Neural cell (in vitro differentiated cells): ENCODE results near the gene NRN1. TPM values are rescaled to one million over a fixed set of nuclear protein-coding genes. Genes with fewer than 3 reads are reported as not detected.

Experiments used
- H2AFZ ChIP-seq: fragments of 200-600, 300-800 bp; sonication (generic), shearing (Covaris generic); 2 replicates; pipeline ENCODE4 v1.6.0; 2014; ENCODE audit warnings: low read depth, mild to moderate bottlenecking, antibody characterized with exemption, low read length, moderate library complexity
- H3F3A ChIP-seq: fragments of 200-600 bp; shearing (Covaris generic); 2 replicates; pipeline ENCODE4 v1.6.1; 2016; ENCODE audit warnings: mild to moderate bottlenecking, moderate library complexity, mixed read lengths, antibody characterized with exemption, low read length; ENCODE audit not compliant: insufficient read depth, poor library complexity, severe bottlenecking
- H3K27ac ChIP-seq: fragments of 200-600, 300-800 bp; sonication (generic), shearing (Covaris generic); 2 replicates; pipeline ENCODE4 v1.5.1; 2014; ENCODE audit warnings: mild to moderate bottlenecking, low read length, moderate library complexity
- H3K27me3 ChIP-seq: fragments of 300-800, 200-600 bp; sonication (generic), shearing (Covaris generic); 2 replicates; pipeline ENCODE4 v1.6.0; 2014; ENCODE audit warnings: mild to moderate bottlenecking, low read depth, low read length, moderate library complexity; ENCODE audit not compliant: insufficient read depth
- H3K36me3 ChIP-seq: fragments of 300-800, 200-600 bp; sonication (generic), shearing (Covaris generic); 2 replicates; pipeline ENCODE4 v1.5.1; 2014; ENCODE audit warnings: mild to moderate bottlenecking, antibody characterized with exemption, low read length, moderate library complexity; ENCODE audit not compliant: insufficient read depth
- H3K4me2 ChIP-seq: fragments of 300-800, 200-600 bp; sonication (generic), shearing (Covaris generic); 2 replicates; pipeline ENCODE4 v1.6.0; 2014; ENCODE audit warnings: mild to moderate bottlenecking, low read length
- H3K4me3 ChIP-seq: fragments of 300-800, 200-600 bp; sonication (generic), shearing (Covaris generic); 2 replicates; pipeline ENCODE4 v1.5.1; 2014; ENCODE audit warnings: mild to moderate bottlenecking, low read length, moderate library complexity
- H3K79me2 ChIP-seq: fragments of 200-600 bp; shearing (Covaris generic); replicated peaks from 2 replicates; pipeline ENCODE4 v1.6.0; 2014; ENCODE audit warnings: mild to moderate bottlenecking, low read length, moderate library complexity; ENCODE audit not compliant: insufficient read depth
- H3K9ac ChIP-seq: fragments of 300-800, 200-600 bp; sonication (generic), shearing (Covaris generic); 2 replicates; pipeline ENCODE4 v1.6.1; 2016; ENCODE audit warnings: mild to moderate bottlenecking, low read length, mixed read lengths
- H3K9me2 ChIP-seq: fragments of 200-600 bp; shearing (Covaris generic); 2 replicates; pipeline ENCODE4 v1.6.1; 2016; ENCODE audit warnings: mild to moderate bottlenecking, low read length, mixed read lengths; ENCODE audit not compliant: insufficient read depth
- H3K9me3 ChIP-seq: fragments of 200-600, 300-800 bp; sonication (generic), shearing (Covaris generic); 2 replicates; pipeline ENCODE4 v1.6.1; 2016; ENCODE audit warnings: mild to moderate bottlenecking, mixed run types, low read length, moderate library complexity, mixed read lengths
- H4K20me1 ChIP-seq: fragments of 200-600 bp; shearing (Covaris generic); 2 replicates; pipeline ENCODE4 v1.6.1; 2016; ENCODE audit warnings: mild to moderate bottlenecking, mixed run types; ENCODE audit not compliant: insufficient read depth
- CTCF ChIP-seq: fragments of 450-650 bp; IDR thresholded peaks from 2 replicates; pipeline ENCODE4 v1.5.1; 2014; ENCODE audit warnings: antibody characterized with exemption, mild to moderate bottlenecking, moderate library complexity; ENCODE audit not compliant: poor library complexity, severe bottlenecking
- EP300 ChIP-seq: fragments of 450-650 bp; conservative IDR thresholded peaks from 2 replicates; pipeline ENCODE4 v1.6.1; 2014; ENCODE audit warnings: antibody characterized with exemption, mild to moderate bottlenecking, moderate library complexity; ENCODE audit not compliant: poor library complexity, severe bottlenecking
- EZH2 ChIP-seq: fragments of 200-600, 300-800 bp; shearing (Covaris generic), sonication (generic); IDR thresholded peaks from 2 replicates; pipeline ENCODE4 v1.6.1; 2014; ENCODE audit warnings: antibody characterized with exemption, low read length, borderline replicate concordance, mild to moderate bottlenecking; ENCODE audit not compliant: insufficient read depth, poor library complexity, severe bottlenecking
- MXI1 ChIP-seq: fragments of 450-650 bp; conservative IDR thresholded peaks from 2 replicates; pipeline ENCODE4 v1.6.1; 2014; ENCODE audit warnings: antibody characterized with exemption, mild to moderate bottlenecking; ENCODE audit not compliant: poor library complexity, severe bottlenecking
- POLR2AphosphoS5 ChIP-seq: IDR thresholded peaks from 2 replicates; pipeline ENCODE4 v1.6.1; 2012
- RAD21 ChIP-seq: fragments of 450-650 bp; conservative IDR thresholded peaks from 2 replicates; pipeline ENCODE4 v1.6.1; 2014; ENCODE audit warnings: antibody characterized with exemption, mild to moderate bottlenecking, moderate library complexity
- REST ChIP-seq: IDR thresholded peaks from 2 replicates; pipeline ENCODE4 v1.6.1; 2012; ENCODE audit warnings: borderline replicate concordance
- SMC3 ChIP-seq: fragments of 450-650 bp; conservative IDR thresholded peaks from 2 replicates; pipeline ENCODE4 v1.6.1; 2014; ENCODE audit warnings: antibody characterized with exemption, mild to moderate bottlenecking, moderate library complexity; ENCODE audit not compliant: poor library complexity
- TAF1 ChIP-seq: IDR thresholded peaks from 2 replicates; pipeline ENCODE4 v1.6.1; 2012; ENCODE audit warnings: low read depth
- polyA plus RNA-seq: library from polyadenylated mRNA; depleted of rRNA; stranded (reverse); fragments of >200 nt; gene quantifications from 2 replicates; pipeline ENCODE4 v1.2.3, GENCODE V29; 2014

Gene NRN1
- polyA plus RNA-seq, 1 donor from 2014 or later = 3.5 TPM

DNA sequence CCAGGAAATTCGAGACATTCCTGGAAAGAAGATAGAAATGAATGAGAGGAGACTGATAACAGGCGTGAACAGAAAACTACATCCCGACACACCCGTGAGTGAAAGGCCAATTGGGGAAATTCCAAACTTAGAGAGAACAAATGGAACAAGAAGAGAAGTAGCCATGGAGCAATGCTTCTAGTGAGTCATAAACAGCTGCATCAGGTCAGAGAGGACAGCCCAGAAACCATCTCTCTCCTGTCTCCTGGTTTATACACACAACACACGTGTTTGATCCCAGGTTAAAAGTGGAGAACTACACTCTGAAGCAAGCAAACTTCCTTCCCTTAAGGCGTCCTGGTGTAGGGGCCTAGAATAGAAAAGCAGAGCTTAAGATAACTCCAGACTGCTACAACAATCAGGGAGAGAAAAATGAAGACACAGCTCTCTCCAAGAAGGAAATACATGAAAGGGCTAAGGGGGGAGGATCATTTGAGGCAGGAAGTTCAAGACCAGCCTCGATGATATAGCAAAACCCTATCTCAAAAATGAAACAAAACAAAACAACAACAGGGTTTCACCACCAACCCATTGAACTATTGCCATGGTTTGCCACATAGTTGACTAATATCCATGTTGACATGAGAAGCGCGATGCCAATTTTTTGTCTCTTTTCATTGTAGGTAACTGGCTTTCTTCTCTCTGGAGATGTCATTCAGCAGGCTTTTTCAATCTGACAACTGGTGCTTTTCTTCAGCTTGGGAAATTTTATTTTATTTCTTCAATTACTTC, 26.9 kb downstream of the NRN1 start:
- no peak overlapping the region for H3K27ac ChIP-seq
- H3K27me3 ChIP-seq = no peaks in the 10 kb centered on the region
- no peak overlapping the region for H3K4me2 ChIP-seq
- no peak overlapping the region for H2AFZ ChIP-seq
- H3F3A ChIP-seq = no peaks in the 10 kb centered on the region
- no peaks in the 10 kb centered on the region for H4K20me1 ChIP-seq
- TF ChIP-seq MXI1 (no peak), REST (no peak), EP300 (no peak), SMC3 (no peak)
- no peaks in the 10 kb centered on the region for H3K79me2 ChIP-seq
- H3K9ac ChIP-seq = no peak overlapping the region
- H3K4me3 ChIP-seq = no peak overlapping the region
- no peaks in the 10 kb centered on the region for H3K9me2 ChIP-seq
- H3K9me3 ChIP-seq = no peaks in the 10 kb centered on the region
- no peaks in the 10 kb centered on the region for H3K36me3 ChIP-seq

DNA sequence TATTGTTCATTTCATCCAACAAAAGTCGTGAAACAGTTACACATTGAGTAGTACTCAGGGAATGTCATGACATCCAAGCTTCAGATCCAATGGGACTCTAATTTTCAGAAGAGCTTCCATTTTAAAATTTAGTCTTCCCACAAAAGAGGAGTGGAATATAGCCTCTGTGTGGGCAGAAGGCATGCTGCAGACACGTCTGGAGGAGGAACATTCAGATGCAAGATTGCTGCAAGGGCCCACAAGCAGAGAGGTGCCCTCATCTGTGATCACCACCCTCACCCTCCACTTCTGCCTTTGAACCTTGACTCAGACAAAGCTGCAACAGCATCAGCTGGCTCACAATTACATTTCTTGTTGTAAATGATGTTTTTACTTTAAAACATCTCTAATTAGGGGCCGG, 29.9 kb downstream of the NRN1 start:
- no peaks in the 10 kb centered on the region for H4K20me1 ChIP-seq
- no peak overlapping the region for H3K27ac ChIP-seq

More for the DNA sequence above, 29.9 kb downstream of the NRN1 start:
- TF ChIP-seq EZH2 (no peak), REST (no peak), TAF1 (no peak), SMC3 (no peak), POLR2AphosphoS5 (no peak), MXI1 (no peak), CTCF (no peak), RAD21 (no peak), EP300 (no peak)
- Histone ChIP-seq H2AFZ (no peak overlapping the region), H3F3A (no peaks in the 10 kb centered on the region), H3K9me3 (no peaks in the 10 kb centered on the region), H3K4me2 (no peak overlapping the region), H3K79me2 (no peaks in the 10 kb centered on the region), H3K4me3 (no peak overlapping the region), H3K9ac (no peak overlapping the region), H3K36me3 (no peaks in the 10 kb centered on the region), H3K27me3 (no peaks in the 10 kb centered on the region), H3K9me2 (no peaks in the 10 kb centered on the region)
